HCT116 (cell line): Measurements from ENCODE around the gene KLHL33. TPM values are rescaled to one million over a fixed set of nuclear protein-coding genes. Genes with fewer than 3 reads are reported as not detected.

Experiments
- ATAC-seq: fragments of 200-7000 bp; cut with Tn5 transposase; 2 replicates; pipeline ENCODE4 v1.9.1; 2020; ENCODE audit warnings: mild to moderate bottlenecking, moderate library complexity
- BruUV-seq: library from RNA; stranded (reverse); fragments of 400-500 nt; replicated peaks from 2 replicates; lab custom pipeline; 2021; lab: Mats Ljungman, UMichigan
- CTCF ChIA-PET: fragments of 300-600 bp; sonication (Branson Sonifier 250); formaldehyde crosslinking; loops from one replicate; lab custom pipeline; 2021; ENCODE audit warnings: antibody characterized with exemption; lab: Charles Lee
- POLR2A ChIA-PET: fragments of 300-600, 350-600 bp; sonication (Branson Sonifier 250); formaldehyde crosslinking; loops from one replicate; lab custom pipeline; 2021; ENCODE audit warnings: antibody characterized with exemption; lab: Charles Lee
- RAD21 ChIA-PET, 2 experiments: fragments of 300-600 bp; sonication (Branson Sonifier 250); formaldehyde crosslinking; loops; one replicate each; lab custom pipeline; 2023; ENCODE audit warnings: low total read pairs in 2 of 2; ENCODE audit not compliant: uncharacterized antibody in 2 of 2, unreplicated experiment in 2 of 2, low non-redundant PET in 1 of 2; lab: Charles Lee
- DNase-seq: peaks from one replicate; pipeline ENCODE4 v3.0.0-alpha.2; 2010; ENCODE audit warnings: low read depth, low spot score
- H2AFZ ChIP-seq: fragments of 200-600 bp; shearing (Covaris generic), sonication (generic); 2 replicates; pipeline ENCODE4 v1.6.1; 2017; ENCODE audit warnings: low read depth, mixed run types, mixed read lengths, antibody characterized with exemption, low read length; ENCODE audit not compliant: poor library complexity, severe bottlenecking
- H3K27ac ChIP-seq: 2 replicates; pipeline ENCODE4 v1.5.1; 2012; ENCODE audit warnings: low read depth, low read length
- H3K27me3 ChIP-seq: fragments of 200-600 bp; sonication (generic); 2 replicates; pipeline ENCODE4 v1.6.1; 2016; ENCODE audit warnings: mixed run types, low read length, mixed read lengths; ENCODE audit not compliant: insufficient read depth
- H3K36me3 ChIP-seq, 2 experiments: fragments of 200-500 bp in 1 of 2; fragments of 200-600 bp in 1 of 2; sonication (Bioruptor generic) in 1 of 2; sonication (generic) in 1 of 2; 2 replicates each; pipeline versions ENCODE4 v1.5.1 to v1.6.1; 2014 to 2016; ENCODE audit warnings: low read length in 2 of 2, inconsistent platforms in 1 of 2, mixed read lengths in 1 of 2, mixed run types in 1 of 2; ENCODE audit not compliant: insufficient read depth in 2 of 2, control insufficient read depth in 1 of 2
- H3K4me1 ChIP-seq, 2 experiments: fragments of 200-600 bp in 1 of 2; sonication (generic) in 1 of 2; 2 replicates each; pipeline versions ENCODE4 v1.5.1 to v1.6.1; 2012 to 2017; ENCODE audit warnings: low read length in 2 of 2, inconsistent platforms in 1 of 2, mild to moderate bottlenecking in 1 of 2, mixed read lengths in 1 of 2, mixed run types in 1 of 2, moderate library complexity in 1 of 2; ENCODE audit not compliant: insufficient read depth in 2 of 2, control insufficient read depth in 1 of 2
- H3K4me2 ChIP-seq: fragments of 200-600 bp; sonication (generic); 2 replicates; pipeline ENCODE4 v1.6.1; 2017; ENCODE audit warnings: mixed run types, low read length, mixed read lengths
- H3K4me3 ChIP-seq, 2 experiments: fragments of 200-600 bp in 1 of 2; sonication (generic) in 1 of 2; replicated peaks in 1 of 2; 2 replicates each; pipeline ENCODE4 v1.5.1; 2011 to 2016; ENCODE audit warnings: low read length in 2 of 2, control low read depth in 1 of 2, low read depth in 1 of 2, mild to moderate bottlenecking in 1 of 2, mixed read lengths in 1 of 2, mixed run types in 1 of 2
- H3K79me2 ChIP-seq: fragments of 200-600 bp; sonication (generic); 2 replicates; pipeline ENCODE4 v1.6.1; 2017; ENCODE audit warnings: mild to moderate bottlenecking, mixed run types, low read length, moderate library complexity, mixed read lengths; ENCODE audit not compliant: insufficient read depth
- H3K9ac ChIP-seq: fragments of 200-600 bp; sonication (generic); 2 replicates; pipeline ENCODE4 v1.6.1; 2016; ENCODE audit warnings: low read length, mixed read lengths
- H3K9me2 ChIP-seq: fragments of 200-600 bp; sonication (generic), shearing (Covaris generic); 2 replicates; pipeline ENCODE4 v1.6.1; 2017; ENCODE audit warnings: mixed run types, mild to moderate bottlenecking, moderate library complexity; ENCODE audit not compliant: insufficient read depth
- H3K9me3 ChIP-seq, 2 experiments: fragments of 200-500 bp in 1 of 2; fragments of 200-600 bp in 1 of 2; sonication (Bioruptor generic) in 1 of 2; sonication (generic) in 1 of 2; 2 replicates each; pipeline ENCODE4 v1.6.1; 2014 to 2017; ENCODE audit warnings: low read length in 2 of 2, mixed read lengths in 2 of 2, inconsistent platforms in 1 of 2, low read depth in 1 of 2, mild to moderate bottlenecking in 1 of 2, mixed run types in 1 of 2, moderate library complexity in 1 of 2; ENCODE audit not compliant: control insufficient read depth in 1 of 2, insufficient read depth in 1 of 2
- H4K20me1 ChIP-seq: fragments of 200-600 bp; sonication (generic), shearing (Covaris generic); 2 replicates; pipeline ENCODE4 v1.6.1; 2017; ENCODE audit warnings: mixed run types, mild to moderate bottlenecking, moderate library complexity; ENCODE audit not compliant: insufficient read depth
- CBX3 ChIP-seq: IDR thresholded peaks from 2 replicates; pipeline ENCODE4 v1.6.1; 2012; ENCODE audit warnings: low read depth
- CTCF ChIP-seq, 3 experiments: fragments of 200-600 bp in 1 of 3; sonication (generic) in 1 of 3; IDR thresholded peaks in 2 of 3; conservative IDR thresholded peaks in 1 of 3; 2 replicates each; pipeline ENCODE4 v1.5.1; 2012 to 2017; ENCODE audit warnings: low read depth in 2 of 3, low read length in 2 of 3, antibody characterized with exemption in 1 of 3, borderline replicate concordance in 1 of 3, control low read depth in 1 of 3, mild to moderate bottlenecking in 1 of 3, mixed read lengths in 1 of 3, mixed run types in 1 of 3, moderate library complexity in 1 of 3; ENCODE audit not compliant: insufficient read depth in 1 of 3
- ELF1 ChIP-seq: IDR thresholded peaks from 2 replicates; pipeline ENCODE4 v1.6.1; 2012; ENCODE audit warnings: low read depth, borderline replicate concordance
- EZH2 ChIP-seq: fragments of 200-600 bp; sonication (generic); IDR thresholded peaks from 2 replicates; pipeline ENCODE4 v1.6.1; 2017; ENCODE audit warnings: antibody characterized with exemption, mixed run types
- EZH2phosphoT487 ChIP-seq: fragments of 200-600 bp; IDR thresholded peaks from 2 replicates; pipeline ENCODE4 v1.6.1; 2018; ENCODE audit warnings: antibody characterized with exemption, borderline replicate concordance
- SIN3A ChIP-seq: IDR thresholded peaks from 2 replicates; pipeline ENCODE4 v1.6.1; 2012; ENCODE audit warnings: low read depth
- SRF ChIP-seq: IDR thresholded peaks from 2 replicates; pipeline ENCODE4 v1.6.1; 2012; ENCODE audit warnings: low read depth
- YY1 ChIP-seq: IDR thresholded peaks from 2 replicates; pipeline ENCODE4 v1.6.1; 2011; ENCODE audit warnings: low read length, low read depth, moderate library complexity, mild to moderate bottlenecking; ENCODE audit not compliant: insufficient replicate concordance; ENCODE audit errors: extremely low read depth
- ZFX ChIP-seq: fragments of 450-650 bp; IDR thresholded peaks from 2 replicates; pipeline ENCODE4 v1.6.1; 2017
- ZNF274 ChIP-seq: fragments of 200-500 bp; sonication (Bioruptor generic); IDR thresholded peaks from 2 replicates; pipeline ENCODE4 v1.6.1; 2014; ENCODE audit warnings: mild to moderate bottlenecking, low read depth, low read length, inconsistent platforms
- intact Hi-C: fragments of 100-400 bp; cut with micrococcal nuclease; formaldehyde crosslinking; loops from 2 replicates; pipeline ENCODE4 v1.10.0; 2022
- total RNA-seq: library from RNA; stranded (reverse); gene quantifications from one replicate; pipeline ENCODE4 v1.2.1, GENCODE V29; 2021; ENCODE audit not compliant: unreplicated experiment
- TF ChIP-seq, protein P1 (sequence below): IDR thresholded peaks from 2 replicates; pipeline ENCODE4 v1.6.1; 2012

KLHL33 gene
- total RNA-seq, 1 experiment from 2014 or later: 0.05 TPM

GRCh38 chr14:20468764-20469241 lies 32.8 kb upstream of the KLHL33 start:
- DNase-seq: no peak

More at GRCh38 chr14:20468764-20469241, 32.8 kb upstream of the KLHL33 start:
- peak; percentile 6 for ATAC-seq
- Histone ChIP-seq H3K4me3 (peak overlapping the region; percentile 80 to 96), H3K9me3 (no peaks in the 10 kb centered on the region), H3K9ac (peak overlapping the region; percentile 97), H4K20me1 (no peaks in the 10 kb centered on the region), H3K79me2 (peaks cover 45% of the 10 kb centered on the region), H3K4me1 (peaks cover 10 to 15% of the 10 kb centered on the region in 2 experiments; a peak in 3 of 4 replicates), H3K36me3 (peaks cover 7 to 20% of the 10 kb centered on the region in 2 experiments), H3K9me2 (no peaks in the 10 kb centered on the region), H3K27me3 (no peaks in the 10 kb centered on the region), H3K4me2 (peak overlapping the region; percentile 93), H2AFZ (peak overlapping the region; percentile 96), H3K27ac (peak overlapping the region; percentile 86)
- POLR2A ChIA-PET: interaction anchor here (1.1 to 2.4 kb wide), 7 partner anchors 13 to 179 kb away, joined by 3 to 18 read pairs (median 6); partner anchors contain the start of genes APEX1 and TEP1
- CTCF ChIA-PET: no interaction called here
- BruUV-seq: no TSS peak
- intact Hi-C loops: loop anchor here (5.0 kb wide), 2 partner anchors 138 to 213 kb away; partner anchors contain the start of gene RNASE4
- RAD21 ChIA-PET: no interaction called here
- no peak for TF ChIP-seq CTCF (IDR thresholded peaks at IDR 0.05 in 2 of 3, conservative IDR thresholded peaks at IDR 0.05 in 1 of 3; ENCODE audit: borderline replicate concordance in 1 of 3, insufficient read depth in 1 of 3, low read depth in 2 of 3, low read length in 2 of 3)
- no peak for TF ChIP-seq SRF
- no peak for TF ChIP-seq ZFX
- TF ChIP-seq, protein P1, sequence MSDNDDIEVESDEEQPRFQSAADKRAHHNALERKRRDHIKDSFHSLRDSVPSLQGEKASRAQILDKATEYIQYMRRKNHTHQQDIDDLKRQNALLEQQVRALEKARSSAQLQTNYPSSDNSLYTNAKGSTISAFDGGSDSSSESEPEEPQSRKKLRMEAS: no peak
- no peak for TF ChIP-seq YY1
- TF ChIP-seq CBX3: no peak
- no peak for TF ChIP-seq EZH2
- TF ChIP-seq ELF1: no peak
- no peak for TF ChIP-seq EZH2phosphoT487
- TF ChIP-seq SIN3A: no peak
- no peak for TF ChIP-seq ZNF274
